ENCODE measurements around the gene ABCC6. TPM values are rescaled to one million over a fixed set of nuclear protein-coding genes. Genes with fewer than 3 reads are reported as not detected.
"Not testable (repeated sequence)": the region's sequence is repeated elsewhere in the genome, so short reads cannot be mapped to it uniquely, and the experiment has no call there.

The ABCC6 gene
- total and polyA plus RNA-seq, 2 of the 4 experiments (the other 2 are of a cell fraction): 0.36 to 1.3 TPM

DNA sequence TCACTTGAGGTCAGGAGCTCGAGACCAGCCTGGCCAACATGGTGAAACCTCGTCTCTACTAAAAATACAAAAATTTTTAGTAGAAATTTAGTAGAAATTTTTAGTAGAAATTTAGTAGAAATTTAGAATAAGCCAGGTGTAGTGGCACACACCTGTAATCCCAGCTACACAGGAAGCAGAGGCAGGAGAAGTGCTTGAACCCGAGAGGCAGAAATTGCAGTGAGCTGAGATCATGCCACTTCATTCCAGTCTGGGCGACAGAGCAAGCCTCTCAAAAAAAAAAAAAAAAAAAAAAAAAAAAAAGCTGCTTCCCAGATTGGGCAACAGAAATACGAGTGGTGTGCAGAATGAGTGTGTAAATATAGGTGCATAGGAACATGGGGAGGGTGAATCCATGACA is 4.5 kb downstream of the ABCC6 start:
- H2BK120ac ChIP-seq (ENCODE audit: low read depth, low read length); H2BK5ac ChIP-seq (ENCODE audit: low read depth, low read length, poor library complexity, severe bottlenecking): not testable (repeated sequence)
- WGBS, 2 experiments (ENCODE audit: extremely low coverage in 2 of 2, insufficient read length in 1 of 2): no CpG with 5 or more reads among the region's 5 CpGs

DNA sequence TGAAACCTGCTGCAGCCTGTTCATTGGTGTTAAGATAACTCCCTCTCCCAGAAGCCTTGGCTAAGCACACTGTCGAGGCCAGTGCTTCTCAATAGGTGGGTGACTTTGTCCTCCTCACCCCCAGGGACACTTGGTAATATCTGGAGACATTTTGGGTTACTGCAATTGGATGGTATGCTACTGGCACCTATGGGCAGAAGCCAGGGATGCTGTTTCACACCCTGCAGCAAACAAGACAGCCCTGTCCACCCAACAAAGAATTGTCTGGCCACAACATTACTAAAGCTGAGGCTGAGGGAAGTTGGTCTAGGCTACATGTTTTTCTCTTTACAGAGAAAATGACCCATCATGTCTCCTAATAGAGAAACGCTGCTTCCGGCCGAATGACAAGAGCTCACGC is 4.9 kb downstream of the ABCC6 start:
- ATAC-seq (ENCODE audit: low read depth); dilution Hi-C loops (cut with HindIII; ENCODE audit: low sequenced_read_pairs, unreplicated experiment); H3K18ac ChIP-seq (ENCODE audit: low read depth, low read length); H2AFZ ChIP-seq (replicated peaks; ENCODE audit: low read length, poor library complexity); H3K4me1 ChIP-seq (ENCODE audit: control insufficient read depth, insufficient read depth, low read length); H2BK15ac ChIP-seq (ENCODE audit: low read depth, low read length); H2AK9ac ChIP-seq (replicated peaks; ENCODE audit: low read depth, low read length, poor library complexity); CTCF ChIA-PET; BruUV-seq (replicated peaks); intact Hi-C loops (cut with micrococcal nuclease); H3K9ac ChIP-seq (ENCODE audit: low read depth, low read length); H4K20me1 ChIP-seq (ENCODE audit: insufficient read depth, low read length); H3K4me3 ChIP-seq (ENCODE audit: insufficient read depth, low read depth, low read length); H2BK20ac ChIP-seq (ENCODE audit: low read depth, low read length); H3K36me3 ChIP-seq (ENCODE audit: control insufficient read depth, insufficient read depth, low read length); DNase-seq; H3K9me1 ChIP-seq (ENCODE audit: insufficient read depth, low read length); H4K8ac ChIP-seq (ENCODE audit: low read depth in 2 of 2, low read length in 2 of 2); H3K14ac ChIP-seq (replicated peaks; ENCODE audit: low read depth, low read length); H4K5ac ChIP-seq (ENCODE audit: low read depth, low read length); H4K91ac ChIP-seq (ENCODE audit: insufficient read depth, low read depth, low read length); H3K27me3 ChIP-seq (ENCODE audit: control insufficient read depth, insufficient read depth, low read length); H2AK5ac ChIP-seq (ENCODE audit: low read depth, low read length); in situ Hi-C loops (cut with MboI; ENCODE audit: low sequenced_read_pairs); H3K79me1 ChIP-seq (ENCODE audit: low read depth in 1 of 2, low read length in 2 of 2); H2BK120ac ChIP-seq (ENCODE audit: low read depth, low read length); H3K23ac ChIP-seq (ENCODE audit: low read depth, low read length); H3K27ac ChIP-seq (ENCODE audit: insufficient read depth, low read length); H3K4me2 ChIP-seq (ENCODE audit: low read depth, low read length); H2BK5ac ChIP-seq (ENCODE audit: low read depth, low read length, poor library complexity, severe bottlenecking); H3K56ac ChIP-seq (ENCODE audit: extremely low read depth, insufficient read depth, low read length); H3K9me3 ChIP-seq (ENCODE audit: control insufficient read depth, insufficient read depth, low read length); POLR2A ChIA-PET (ENCODE audit: unreplicated experiment); H3K4ac ChIP-seq (ENCODE audit: low read depth, low read length): not testable (repeated sequence)
- no CpG with 5 or more reads among the region's 5 CpGs for WGBS, 2 experiments (ENCODE audit: extremely low coverage in 2 of 2, insufficient read length in 1 of 2)

More for the DNA sequence above, 4.5 kb downstream of the ABCC6 start:
- H4K8ac ChIP-seq (ENCODE audit: low read depth in 2 of 2, low read length in 2 of 2); H2BK15ac ChIP-seq (ENCODE audit: low read depth, low read length); POLR2A ChIA-PET (ENCODE audit: unreplicated experiment); H2AK5ac ChIP-seq (ENCODE audit: low read depth, low read length); H2AFZ ChIP-seq (replicated peaks; ENCODE audit: low read length, poor library complexity); H3K79me1 ChIP-seq (ENCODE audit: low read depth in 1 of 2, low read length in 2 of 2); H3K9ac ChIP-seq (ENCODE audit: low read depth, low read length); H3K27ac ChIP-seq (ENCODE audit: insufficient read depth, low read length); H3K4me3 ChIP-seq (ENCODE audit: insufficient read depth, low read depth, low read length); H3K4ac ChIP-seq (ENCODE audit: low read depth, low read length); H3K9me1 ChIP-seq (ENCODE audit: insufficient read depth, low read length); H3K14ac ChIP-seq (replicated peaks; ENCODE audit: low read depth, low read length); H3K4me1 ChIP-seq (ENCODE audit: control insufficient read depth, insufficient read depth, low read length); H4K5ac ChIP-seq (ENCODE audit: low read depth, low read length); ATAC-seq (ENCODE audit: low read depth); H2AK9ac ChIP-seq (replicated peaks; ENCODE audit: low read depth, low read length, poor library complexity); in situ Hi-C loops (cut with MboI; ENCODE audit: low sequenced_read_pairs); H3K9me3 ChIP-seq (ENCODE audit: control insufficient read depth, insufficient read depth, low read length); CTCF ChIA-PET; H3K18ac ChIP-seq (ENCODE audit: low read depth, low read length); BruUV-seq (replicated peaks); H3K4me2 ChIP-seq (ENCODE audit: low read depth, low read length); H2BK20ac ChIP-seq (ENCODE audit: low read depth, low read length); dilution Hi-C loops (cut with HindIII; ENCODE audit: low sequenced_read_pairs, unreplicated experiment); H3K56ac ChIP-seq (ENCODE audit: extremely low read depth, insufficient read depth, low read length); H3K36me3 ChIP-seq (ENCODE audit: control insufficient read depth, insufficient read depth, low read length); H3K27me3 ChIP-seq (ENCODE audit: control insufficient read depth, insufficient read depth, low read length); H4K20me1 ChIP-seq (ENCODE audit: insufficient read depth, low read length); H3K23ac ChIP-seq (ENCODE audit: low read depth, low read length); intact Hi-C loops (cut with micrococcal nuclease); DNase-seq; H4K91ac ChIP-seq (ENCODE audit: insufficient read depth, low read depth, low read length): not testable (repeated sequence)

Measured in IMR-90 (cell line).